IMR-90 (cell line): ENCODE results near the gene CLCF1. TPM values are rescaled to one million over a fixed set of nuclear protein-coding genes. Genes with fewer than 3 reads are reported as not detected.

Experiments
- ATAC-seq: fragments of 200-7000 bp; cut with Tn5 transposase; 2 replicates; pipeline ENCODE4 v1.9.1; 2020; ENCODE audit warnings: low read depth, mild to moderate bottlenecking, moderate library complexity
- BruUV-seq: library from RNA; stranded (reverse); fragments of 400-500 nt; replicated peaks from 2 replicates; lab custom pipeline; 2021; lab: Mats Ljungman, UMichigan
- CTCF ChIA-PET: fragments of 300-600 bp; formaldehyde crosslinking; extraction: SDS; loops from one replicate; lab custom pipeline; 2021; ENCODE audit warnings: antibody characterized with exemption; lab: Yijun Ruan, JAX
- POLR2A ChIA-PET: fragments of 300-600 bp; sonication (Branson Sonifier 250); formaldehyde crosslinking; loops from one replicate; lab custom pipeline; 2022; ENCODE audit warnings: antibody characterized with exemption; ENCODE audit not compliant: unreplicated experiment; lab: Charles Lee
- DNase-seq: peaks from one replicate; pipeline ENCODE4 v3.0.0; 2013
- H2AFZ ChIP-seq: replicated peaks from 2 replicates; pipeline ENCODE3; 2013; ENCODE audit warnings: low read length, mild to moderate bottlenecking; ENCODE audit not compliant: poor library complexity
- H2AK5ac ChIP-seq: 2 replicates; pipeline ENCODE4 v1.6.1; 2013; ENCODE audit warnings: low read depth, low read length, inconsistent platforms
- H2AK9ac ChIP-seq: replicated peaks from 2 replicates; pipeline ENCODE3; 2013; ENCODE audit warnings: mild to moderate bottlenecking, low read depth, low read length, moderate library complexity; ENCODE audit not compliant: poor library complexity
- H2BK120ac ChIP-seq: 2 replicates; pipeline ENCODE4 v1.6.1; 2013; ENCODE audit warnings: low read depth, low read length, inconsistent platforms
- H2BK15ac ChIP-seq: 3 replicates; pipeline ENCODE4 v1.6.1; 2013; ENCODE audit warnings: low read depth, low read length, inconsistent platforms
- H2BK20ac ChIP-seq: 2 replicates; pipeline ENCODE4 v1.6.1; 2013; ENCODE audit warnings: low read depth, mild to moderate bottlenecking, inconsistent platforms, low read length, moderate library complexity
- H2BK5ac ChIP-seq: 2 replicates; pipeline ENCODE4 v1.6.1; 2013; ENCODE audit warnings: mild to moderate bottlenecking, low read depth, low read length, inconsistent platforms; ENCODE audit not compliant: poor library complexity, severe bottlenecking
- H3K14ac ChIP-seq: replicated peaks from 2 replicates; pipeline ENCODE4 v1.6.1; 2013; ENCODE audit warnings: low read depth, low read length, inconsistent platforms
- H3K18ac ChIP-seq: 2 replicates; pipeline ENCODE4 v1.6.1; 2013; ENCODE audit warnings: low read depth, low read length, control low read depth
- H3K23ac ChIP-seq: 2 replicates; pipeline ENCODE4 v1.6.1; 2013; ENCODE audit warnings: low read depth, low read length, inconsistent platforms
- H3K27ac ChIP-seq: 2 replicates; pipeline ENCODE4 v1.5.1; 2013; ENCODE audit warnings: mild to moderate bottlenecking, control low read depth, low read length; ENCODE audit not compliant: insufficient read depth
- H3K27me3 ChIP-seq: 2 replicates; pipeline ENCODE4 v1.6.1; 2013; ENCODE audit warnings: low read length; ENCODE audit not compliant: control insufficient read depth, insufficient read depth
- H3K36me3 ChIP-seq: 2 replicates; pipeline ENCODE4 v1.6.1; 2013; ENCODE audit warnings: low read length, mixed read lengths; ENCODE audit not compliant: control insufficient read depth, insufficient read depth
- H3K4ac ChIP-seq: 2 replicates; pipeline ENCODE4 v1.6.1; 2013; ENCODE audit warnings: low read depth, low read length, inconsistent platforms
- H3K4me1 ChIP-seq: 2 replicates; pipeline ENCODE4 v1.6.1; 2013; ENCODE audit warnings: low read length, mixed read lengths; ENCODE audit not compliant: control insufficient read depth, insufficient read depth
- H3K4me2 ChIP-seq: 2 replicates; pipeline ENCODE4 v1.6.1; 2013; ENCODE audit warnings: low read depth, mild to moderate bottlenecking, control low read depth, low read length, moderate library complexity
- H3K4me3 ChIP-seq: 2 replicates; pipeline ENCODE4 v1.5.1; 2013; ENCODE audit warnings: low read depth, mild to moderate bottlenecking, control low read depth, low read length, moderate library complexity; ENCODE audit not compliant: insufficient read depth
- H3K56ac ChIP-seq: 2 replicates; pipeline ENCODE4 v1.6.1; 2013; ENCODE audit warnings: low read length, inconsistent platforms; ENCODE audit not compliant: insufficient read depth; ENCODE audit errors: extremely low read depth
- H3K79me1 ChIP-seq, 2 experiments: 2 replicates each; pipeline ENCODE4 v1.6.1; 2013; ENCODE audit warnings: low read length in 2 of 2, inconsistent platforms in 1 of 2, low read depth in 1 of 2
- H3K9ac ChIP-seq: 2 replicates; pipeline ENCODE4 v1.6.1; 2013; ENCODE audit warnings: low read depth, low read length, control low read depth
- H3K9me1 ChIP-seq: 2 replicates; pipeline ENCODE4 v1.6.1; 2013; ENCODE audit warnings: low read length, inconsistent platforms; ENCODE audit not compliant: insufficient read depth
- H3K9me3 ChIP-seq: 2 replicates; pipeline ENCODE4 v1.6.1; 2013; ENCODE audit warnings: low read length; ENCODE audit not compliant: control insufficient read depth, insufficient read depth
- H4K20me1 ChIP-seq: 2 replicates; pipeline ENCODE4 v1.6.1; 2013; ENCODE audit warnings: low read length, inconsistent platforms; ENCODE audit not compliant: insufficient read depth
- H4K5ac ChIP-seq: 2 replicates; pipeline ENCODE4 v1.6.1; 2013; ENCODE audit warnings: mild to moderate bottlenecking, low read depth, low read length, control low read depth
- H4K8ac ChIP-seq, 2 experiments: 2 replicates each; pipeline ENCODE4 v1.6.1; 2013; ENCODE audit warnings: low read depth in 2 of 2, low read length in 2 of 2, control low read depth in 1 of 2, inconsistent platforms in 1 of 2
- H4K91ac ChIP-seq: 2 replicates; pipeline ENCODE4 v1.6.1; 2013; ENCODE audit warnings: low read depth, low read length, inconsistent platforms; ENCODE audit not compliant: insufficient read depth
- MAFK ChIP-seq: IDR thresholded peaks from 2 replicates; pipeline ENCODE4 v1.6.1; 2012; ENCODE audit warnings: low read depth, low read length, improper control_type of control experiment
- MAZ ChIP-seq: IDR thresholded peaks from 2 replicates; pipeline ENCODE4 v1.6.1; 2012; ENCODE audit warnings: low read depth, mild to moderate bottlenecking, low read length, improper control_type of control experiment, moderate library complexity, borderline replicate concordance
- MXI1 ChIP-seq: IDR thresholded peaks from 2 replicates; pipeline ENCODE4 v1.6.1; 2012; ENCODE audit warnings: low read depth, mild to moderate bottlenecking, low read length, moderate library complexity, borderline replicate concordance
- RAD21 ChIP-seq: IDR thresholded peaks from 2 replicates; pipeline ENCODE4 v1.6.1; 2012; ENCODE audit warnings: low read length, improper control_type of control experiment
- RFX5 ChIP-seq: IDR thresholded peaks from 2 replicates; pipeline ENCODE4 v1.8.0; 2012; ENCODE audit warnings: low read depth, mild to moderate bottlenecking, low read length, moderate library complexity
- SMC3 ChIP-seq: fragments of 150-350 bp; IDR thresholded peaks from 2 replicates; pipeline ENCODE4 v1.6.1; 2016; ENCODE audit warnings: low read depth, mild to moderate bottlenecking, antibody characterized with exemption, low read length, moderate library complexity
- WGBS, 2 experiments: methylation state at CpG; one replicate each; pipeline versions ENCODE4 v1.1.5 to v1.1.7; 2013; ENCODE audit warnings: missing lambda C conversion rate in 2 of 2; ENCODE audit not compliant: insufficient read length in 1 of 2; ENCODE audit errors: extremely low coverage in 2 of 2; 5-methylcytosine and 5-hydroxymethylcytosine counted together
- dilution Hi-C: fragments of 300-500 bp; cut with HindIII; formaldehyde crosslinking; loops from one replicate; pipeline ENCODE4 v1.14.3; 2018; ENCODE audit warnings: low sequenced_read_pairs; ENCODE audit not compliant: unreplicated experiment
- in situ Hi-C: fragments of 300-500 bp; cut with MboI; formaldehyde crosslinking; loops from 3 replicates; pipeline ENCODE4 v1.14.3; 2019; ENCODE audit warnings: low sequenced_read_pairs, inconsistent platforms, mixed read lengths
- intact Hi-C: fragments of 100-400 bp; cut with micrococcal nuclease; formaldehyde crosslinking; loops from 2 replicates; pipeline ENCODE4 v1.10.0; 2022
- polyA plus RNA-seq, 3 experiments: library from polyadenylated mRNA; depleted of rRNA; stranded (reverse); fragments of >200 nt; gene quantifications; 2 replicates each; pipeline ENCODE4 v1.2.3, GENCODE V29; 2012; ENCODE audit warnings: low replicate concordance in 1 of 3
- total RNA-seq: library from RNA; depleted of rRNA; stranded (reverse); fragments of >200 nt; gene quantifications from 2 replicates; pipeline ENCODE4 v1.2.3, GENCODE V29; 2012
- TF ChIP-seq, protein P1 (sequence below): conservative IDR thresholded peaks from 2 replicates; pipeline ENCODE4 v1.5.1; 2012; ENCODE audit warnings: mild to moderate bottlenecking, low read depth, low read length, improper control_type of control experiment

The CLCF1 gene
- total and polyA plus RNA-seq, 2 of the 4 experiments (the other 2 are of a cell fraction) = 5.6 to 27.8 TPM

DNA sequence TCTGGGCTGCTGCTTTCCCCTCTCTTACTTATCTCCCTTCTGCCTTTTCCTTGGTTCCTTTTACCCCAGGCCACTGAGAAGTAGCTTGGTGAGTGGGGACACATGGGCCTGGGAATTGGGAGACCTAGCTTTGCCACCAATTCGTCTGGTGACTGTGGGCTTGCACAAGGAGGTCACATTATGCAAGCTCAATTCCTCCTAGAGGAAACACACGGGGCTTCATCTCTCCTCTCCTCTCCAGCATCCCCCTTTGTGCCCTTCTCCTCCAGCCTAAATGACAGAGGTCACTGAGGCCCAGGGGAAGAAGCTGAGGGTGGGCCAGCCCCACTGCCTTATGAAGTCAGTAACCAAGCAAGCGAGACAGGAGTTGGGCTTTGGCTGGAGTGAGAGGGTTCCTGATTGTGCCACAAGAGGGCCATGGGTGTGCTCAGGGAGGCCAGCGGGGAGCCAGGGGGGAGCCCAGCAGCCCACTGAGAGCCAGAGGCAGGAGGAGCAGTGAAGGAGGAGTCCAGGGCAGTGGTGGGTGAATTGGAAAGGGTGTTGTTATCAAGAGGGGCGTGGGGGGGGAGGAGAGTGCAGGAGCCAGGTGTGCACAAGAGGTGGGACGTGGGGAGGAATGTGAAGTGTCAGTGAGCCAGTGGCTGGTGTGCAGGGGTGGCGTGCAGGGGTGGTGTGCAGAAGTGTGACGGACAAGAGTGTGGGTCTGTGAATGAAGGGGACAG is 2.0 kb downstream of the CLCF1 start:
- peak overlapping the region; percentile 99 for H3K23ac ChIP-seq
- H3K27ac ChIP-seq = peak overlapping the region; percentile 34
- H3K9ac ChIP-seq = peak overlapping the region; percentile 73
- peak overlapping the region; percentile 71 for H3K4me2 ChIP-seq
- intact Hi-C loops (loop anchor here (2.0 kb wide), 1 partner anchor 15 kb away; no protein-coding TSS in a partner anchor), dilution Hi-C loops (no loop called here), in situ Hi-C loops (no loop called here)
- peak overlapping the region; percentile 57; the same call in 1 of the 2 replicates for H2BK20ac ChIP-seq
- H3K56ac ChIP-seq = peak overlapping the region; percentile 33; the same call in 1 of the 2 replicates
- no peak for ATAC-seq
- TF ChIP-seq MAZ = peak; percentile 60; the same call in 1 of the 2 replicates
- TF ChIP-seq MAFK = no peak
- TF ChIP-seq MXI1 = 0 out of 2 replicates have a peak, but pooled peaks have one; percentile 47
- TF ChIP-seq, protein P1, sequence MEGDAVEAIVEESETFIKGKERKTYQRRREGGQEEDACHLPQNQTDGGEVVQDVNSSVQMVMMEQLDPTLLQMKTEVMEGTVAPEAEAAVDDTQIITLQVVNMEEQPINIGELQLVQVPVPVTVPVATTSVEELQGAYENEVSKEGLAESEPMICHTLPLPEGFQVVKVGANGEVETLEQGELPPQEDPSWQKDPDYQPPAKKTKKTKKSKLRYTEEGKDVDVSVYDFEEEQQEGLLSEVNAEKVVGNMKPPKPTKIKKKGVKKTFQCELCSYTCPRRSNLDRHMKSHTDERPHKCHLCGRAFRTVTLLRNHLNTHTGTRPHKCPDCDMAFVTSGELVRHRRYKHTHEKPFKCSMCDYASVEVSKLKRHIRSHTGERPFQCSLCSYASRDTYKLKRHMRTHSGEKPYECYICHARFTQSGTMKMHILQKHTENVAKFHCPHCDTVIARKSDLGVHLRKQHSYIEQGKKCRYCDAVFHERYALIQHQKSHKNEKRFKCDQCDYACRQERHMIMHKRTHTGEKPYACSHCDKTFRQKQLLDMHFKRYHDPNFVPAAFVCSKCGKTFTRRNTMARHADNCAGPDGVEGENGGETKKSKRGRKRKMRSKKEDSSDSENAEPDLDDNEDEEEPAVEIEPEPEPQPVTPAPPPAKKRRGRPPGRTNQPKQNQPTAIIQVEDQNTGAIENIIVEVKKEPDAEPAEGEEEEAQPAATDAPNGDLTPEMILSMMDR = peak; percentile 58
- no peak for TF ChIP-seq RFX5
- TF ChIP-seq RAD21 = peak; percentile 51
- TF ChIP-seq SMC3 = peak; percentile 59
- peak overlapping the region; percentile 98 for H2AK5ac ChIP-seq
- BruUV-seq = TSS peak; percentile 6
- peaks cover 38% of the 10 kb centered on the region for H3K9me1 ChIP-seq
- H3K14ac ChIP-seq = peak overlapping the region; percentile 89
- peak overlapping the region; percentile 24 to 78; a peak in 3 of 4 replicates for H4K8ac ChIP-seq
- DNase-seq = peak; percentile 52
- H3K9me3 ChIP-seq = no peaks in the 10 kb centered on the region
- peak overlapping the region; percentile 83 for H2BK120ac ChIP-seq
- peak overlapping the region; percentile 63 for H2BK5ac ChIP-seq
- no peaks in the 10 kb centered on the region for H3K27me3 ChIP-seq
- CTCF ChIA-PET = interaction anchor here (0.7 to 2.3 kb wide), 6 partner anchors 11 to 25 kb away, joined by 3 to 15 read pairs (median 8); partner anchors contain the start of gene POLD4
- peaks cover 5 to 56% of the 10 kb centered on the region in 2 experiments; a peak in 3 of 4 replicates for H3K79me1 ChIP-seq
- peak overlapping the region; percentile 60 for H2AFZ ChIP-seq
- H4K5ac ChIP-seq = peak overlapping the region; percentile 16
- H3K18ac ChIP-seq = peak overlapping the region; percentile 28
- H4K91ac ChIP-seq = peak overlapping the region; percentile 88
- H2AK9ac ChIP-seq = peak overlapping the region; percentile 68
- H3K4ac ChIP-seq = peak overlapping the region; percentile 92
- peak overlapping the region; percentile 36; the same call in 1 of the 3 replicates for H2BK15ac ChIP-seq
- H4K20me1 ChIP-seq = peaks cover 52% of the 10 kb centered on the region
- WGBS, 2 experiments = 23% methylated on average over 5 of the region's 8 CpGs; no CpG with 5 or more reads in 1 of the 2 experiments
- peaks cover 58% of the 10 kb centered on the region for H3K4me1 ChIP-seq
- H3K4me3 ChIP-seq = peak overlapping the region; percentile 52
- POLR2A ChIA-PET = no interaction called here
- H3K36me3 ChIP-seq = peaks cover 3% of the 10 kb centered on the region; the same call in 1 of the 2 replicates
